Skin of body (tissue), 2 donors: ENCODE results near the gene EFNA2. TPM values are rescaled to one million over a fixed set of nuclear protein-coding genes. Genes with fewer than 3 reads are reported as not detected.
A peak's percentile ranks its signal among the peaks of the same experiment; 100 is the strongest.

Experiments used
- DNase-seq: peaks from one replicate; lab custom pipeline; 2025; lab: John Stamatoyannopoulos, UW
- total RNA-seq: library from RNA; depleted of rRNA; stranded (reverse); fragments of >200 nt; gene quantifications from one replicate; pipeline ENCODE4 v1.2.3, GENCODE V29; 2014

EFNA2 gene
- total RNA-seq, 1 donor from 2014 or later, result 0.39 TPM

DNA sequence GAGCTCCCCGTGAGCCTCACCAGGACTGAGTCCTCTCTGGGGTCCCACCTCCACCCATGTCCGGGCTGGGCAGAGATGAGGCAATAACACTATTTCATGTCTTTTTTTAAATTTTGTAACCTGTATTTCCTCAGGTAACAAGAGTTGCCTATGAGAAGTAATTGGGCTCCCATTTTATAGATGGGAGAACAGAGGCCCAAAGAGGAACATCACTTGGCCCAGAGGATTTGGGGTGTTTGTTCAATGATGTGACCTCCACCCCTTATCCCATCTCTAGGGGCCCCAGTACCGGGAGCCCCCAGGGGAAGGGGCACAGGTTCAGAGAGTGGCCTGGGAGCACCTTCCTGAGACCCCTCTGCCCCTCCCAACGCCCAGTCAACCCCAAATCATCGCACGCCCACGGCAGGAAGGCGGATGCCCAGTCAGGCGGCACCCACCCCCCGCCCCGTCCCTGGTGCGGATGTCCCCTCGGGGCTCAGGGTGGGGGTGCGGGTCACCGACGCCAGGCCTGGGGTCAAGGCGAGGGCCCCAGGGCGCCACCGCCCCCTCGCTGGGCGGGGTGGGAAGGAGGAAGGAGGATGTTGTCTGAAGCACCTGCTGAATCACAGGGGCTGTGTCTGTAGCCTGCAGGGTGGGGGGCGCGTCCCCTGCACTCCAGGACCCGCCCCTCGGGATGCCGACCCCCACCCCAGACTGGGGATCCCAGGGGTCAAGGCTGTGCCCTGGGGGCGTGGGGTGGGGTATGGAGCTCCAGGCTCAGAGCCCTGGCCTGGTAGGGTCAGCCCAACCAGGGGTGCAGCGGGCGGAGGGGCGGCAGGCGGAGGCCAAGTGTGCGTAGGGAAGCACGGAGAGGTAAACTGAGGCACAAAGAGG lies 25.6 kb upstream of the EFNA2 start:
- DNase-seq, result no peak

DNA sequence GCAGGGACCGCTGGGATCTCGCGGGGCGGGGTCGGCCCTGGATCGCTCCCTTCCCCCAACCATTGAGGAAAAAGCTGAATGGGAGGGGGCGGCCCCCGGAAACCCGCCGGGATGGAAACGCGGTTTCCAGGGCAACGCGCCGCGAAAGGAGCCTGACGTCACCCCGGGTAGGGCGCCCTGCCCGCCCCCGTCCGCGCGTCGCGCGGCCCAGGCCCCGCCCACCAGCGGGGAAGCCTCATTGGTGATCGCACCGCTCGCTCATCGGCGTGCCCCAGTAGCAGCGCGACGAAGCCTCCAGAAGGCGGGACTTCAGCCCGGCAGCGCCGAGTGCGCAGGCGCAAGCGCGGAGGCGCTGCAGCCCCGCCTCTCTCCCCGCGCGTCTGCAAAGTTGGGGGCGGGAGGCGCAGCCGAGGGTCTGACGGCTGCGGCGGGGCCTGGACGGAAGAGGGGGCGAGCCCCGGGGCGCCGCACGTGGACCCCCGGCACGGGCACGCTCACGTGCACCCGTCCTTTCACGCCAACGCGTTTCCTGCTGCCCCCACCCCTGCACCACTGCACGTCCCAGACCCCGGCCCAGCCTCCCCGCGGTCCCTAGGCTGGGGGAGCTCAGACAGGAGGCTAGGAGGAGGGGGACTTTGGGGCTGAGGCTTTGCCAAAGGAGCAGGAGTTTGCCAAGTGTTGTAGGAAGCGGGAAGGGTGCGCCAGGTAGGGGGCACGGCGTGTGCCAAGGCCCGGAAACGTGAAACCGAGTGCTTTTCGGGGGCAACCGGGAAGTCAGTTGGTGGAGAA lies 24.7 kb upstream of the EFNA2 start:
- peak; percentile 98 for DNase-seq

DNA sequence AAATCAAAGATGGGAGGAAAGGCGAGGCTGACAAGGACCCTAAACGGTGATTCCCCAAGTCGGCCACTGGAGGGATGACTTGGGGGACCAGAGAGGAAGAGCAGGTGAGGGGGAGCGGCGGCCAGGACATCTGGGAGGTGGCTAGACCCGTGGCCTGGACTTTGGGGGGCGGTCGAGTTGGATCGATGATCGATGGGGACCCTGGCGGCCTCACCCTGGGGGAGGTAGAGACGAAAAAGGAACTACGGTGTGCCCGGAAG lies 24.2 kb upstream of the EFNA2 start:
- DNase-seq, result no peak

DNA sequence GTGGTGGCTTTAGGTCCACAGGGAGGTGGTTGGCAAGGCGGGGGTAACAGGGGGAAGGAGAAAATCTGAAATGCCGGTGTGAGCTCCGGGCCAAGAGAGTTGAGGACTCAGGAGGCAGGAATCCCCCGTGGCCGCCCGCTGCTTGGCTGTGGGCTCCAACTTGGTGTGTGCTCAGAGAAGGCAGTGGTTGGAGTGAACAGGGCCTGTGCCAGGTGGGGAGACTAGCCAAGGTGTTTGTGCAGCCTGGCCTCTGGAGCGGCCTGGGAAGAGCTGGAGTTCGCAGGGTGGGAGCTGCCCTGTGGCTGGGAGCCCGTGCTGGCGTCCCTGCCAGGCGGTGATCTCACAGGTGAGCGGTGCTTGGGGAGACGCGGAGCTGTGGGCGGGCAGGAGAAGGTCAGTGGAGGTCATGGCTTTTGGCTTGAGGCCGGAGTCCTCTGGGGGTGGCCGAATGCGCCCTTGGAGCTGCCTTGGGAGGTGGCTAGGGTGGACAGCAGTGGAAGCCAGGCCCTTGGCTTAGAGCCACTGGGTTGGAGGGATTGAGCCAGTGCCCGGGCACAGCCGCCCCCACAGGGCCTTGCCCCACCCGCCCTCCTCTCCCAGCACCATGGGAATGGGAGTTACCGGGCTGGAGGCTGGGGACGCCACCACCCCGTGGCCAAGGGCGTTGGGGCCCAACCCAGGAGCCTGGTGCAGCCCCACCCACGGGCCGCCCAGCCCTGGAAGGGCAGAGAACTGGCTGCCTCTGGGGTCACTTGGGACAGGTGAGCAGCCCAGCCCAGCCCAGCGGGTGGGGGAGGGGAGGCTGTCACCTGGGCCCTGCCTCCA lies 23.7 kb upstream of the EFNA2 start:
- DNase-seq, result no peak

DNA sequence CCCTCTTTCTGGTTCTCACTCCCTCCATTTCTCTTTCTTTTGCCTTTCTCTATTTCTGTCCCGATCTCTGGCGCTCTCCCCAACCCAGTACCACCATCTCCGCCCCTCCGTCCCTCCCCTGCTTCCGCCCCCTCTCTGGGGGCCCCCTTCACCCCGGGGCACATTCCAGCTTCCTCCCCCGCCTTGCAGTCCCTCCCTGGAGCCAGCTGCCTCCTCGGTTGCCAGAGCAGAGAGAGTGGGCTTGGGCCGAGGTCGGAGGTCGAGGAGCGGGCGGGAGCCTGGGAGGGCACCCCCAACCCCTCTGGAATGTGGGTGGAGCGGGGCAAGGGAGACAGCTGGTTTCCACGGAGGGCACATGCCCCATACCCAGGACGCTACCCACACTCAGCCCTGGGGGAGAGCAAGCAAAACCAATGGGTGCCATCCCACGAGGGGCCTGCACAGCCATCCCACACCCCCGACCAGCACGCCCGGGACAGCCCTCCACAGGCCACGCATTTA lies 23.0 kb upstream of the EFNA2 start:
- DNase-seq, result no peak

GRCh38 chr19:1263188-1263587 lies 22.5 kb upstream of the EFNA2 start:
- DNase-seq, result no peak

DNA sequence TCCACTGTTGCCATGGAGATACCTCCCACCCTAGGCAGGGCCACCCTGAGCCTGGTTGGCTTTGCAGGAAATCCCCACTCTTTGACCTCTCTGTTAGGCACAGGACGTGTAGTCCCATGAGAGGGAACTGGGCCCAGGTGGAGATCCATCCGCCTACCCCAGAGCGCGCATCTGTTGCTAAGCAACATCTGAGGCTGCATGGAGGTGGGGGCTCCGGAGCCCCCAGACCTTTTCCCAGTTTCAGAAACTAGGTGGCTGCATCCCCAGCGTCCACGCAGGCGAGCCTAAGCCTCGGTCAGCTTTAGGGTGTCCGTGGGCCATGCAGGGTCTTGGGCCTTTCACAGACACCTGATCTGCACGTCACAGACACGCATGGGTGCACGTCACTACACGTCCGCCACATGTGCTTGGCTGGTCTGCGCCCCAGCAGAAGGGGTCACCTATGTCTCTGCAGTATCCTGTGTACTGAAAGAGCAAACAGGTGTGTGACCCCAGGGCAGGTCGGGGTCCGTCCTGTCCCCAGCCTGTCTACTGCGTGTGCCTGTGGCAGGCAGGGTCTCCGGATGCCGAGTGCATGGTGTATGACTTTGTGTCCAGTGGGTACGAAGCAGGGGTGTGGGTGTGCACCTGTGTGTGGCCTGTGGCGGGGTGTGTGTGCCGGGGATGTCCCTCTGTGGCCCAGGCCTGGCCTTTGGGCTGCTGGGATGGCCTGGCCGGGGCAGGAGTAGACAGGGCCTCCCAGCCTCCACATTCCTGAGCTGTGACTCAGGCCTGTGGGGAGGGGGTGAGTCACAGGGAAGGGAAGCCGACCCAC lies 20.7 kb upstream of the EFNA2 start:
- no peak for DNase-seq

- DNase-seq, result no peak
These were observed 20.0 kb upstream of the EFNA2 start for GRCh38 chr19:1265615-1266128.

DNA sequence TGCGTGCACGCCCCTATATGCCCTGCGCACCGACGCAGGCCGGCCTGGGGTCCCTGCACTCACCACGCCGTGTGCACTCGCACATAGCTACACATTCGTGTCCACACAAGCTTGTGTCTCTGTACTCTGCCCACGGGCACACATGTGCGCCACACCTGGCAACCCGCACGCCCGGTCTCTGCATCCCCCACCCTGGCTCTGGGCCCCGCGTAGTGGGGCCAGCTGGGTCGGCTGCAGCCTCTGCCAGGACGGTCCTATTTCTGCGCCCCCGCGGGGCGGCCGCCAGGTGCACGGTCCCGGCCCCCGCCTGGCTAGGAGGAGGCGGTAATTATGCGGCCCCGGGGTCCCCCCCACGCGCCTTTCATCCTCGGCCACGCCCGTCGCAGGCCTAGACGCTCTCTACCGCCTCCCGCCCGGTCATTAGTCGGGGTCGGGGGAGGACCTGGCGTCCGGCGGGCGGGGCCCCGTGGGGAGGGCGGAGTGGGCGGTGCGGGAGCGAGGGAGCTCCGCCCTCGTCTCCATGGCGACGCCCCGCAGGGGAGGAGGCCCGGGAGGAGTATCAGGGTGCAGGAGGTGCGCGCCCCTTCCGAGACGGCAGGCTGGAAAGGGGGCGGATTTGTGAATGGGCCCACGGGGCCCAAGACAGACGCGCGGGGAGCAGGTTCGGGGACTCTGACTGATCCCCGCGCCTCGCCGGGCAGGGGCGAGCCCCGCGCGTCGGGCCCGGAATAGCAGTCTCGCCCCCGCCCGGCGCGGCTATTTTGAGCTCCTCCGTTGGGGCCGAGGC lies 19.4 kb upstream of the EFNA2 start:
- no peak for DNase-seq

GRCh38 chr19:1266916-1267476 lies 18.7 kb upstream of the EFNA2 start:
- no peak for DNase-seq

DNA sequence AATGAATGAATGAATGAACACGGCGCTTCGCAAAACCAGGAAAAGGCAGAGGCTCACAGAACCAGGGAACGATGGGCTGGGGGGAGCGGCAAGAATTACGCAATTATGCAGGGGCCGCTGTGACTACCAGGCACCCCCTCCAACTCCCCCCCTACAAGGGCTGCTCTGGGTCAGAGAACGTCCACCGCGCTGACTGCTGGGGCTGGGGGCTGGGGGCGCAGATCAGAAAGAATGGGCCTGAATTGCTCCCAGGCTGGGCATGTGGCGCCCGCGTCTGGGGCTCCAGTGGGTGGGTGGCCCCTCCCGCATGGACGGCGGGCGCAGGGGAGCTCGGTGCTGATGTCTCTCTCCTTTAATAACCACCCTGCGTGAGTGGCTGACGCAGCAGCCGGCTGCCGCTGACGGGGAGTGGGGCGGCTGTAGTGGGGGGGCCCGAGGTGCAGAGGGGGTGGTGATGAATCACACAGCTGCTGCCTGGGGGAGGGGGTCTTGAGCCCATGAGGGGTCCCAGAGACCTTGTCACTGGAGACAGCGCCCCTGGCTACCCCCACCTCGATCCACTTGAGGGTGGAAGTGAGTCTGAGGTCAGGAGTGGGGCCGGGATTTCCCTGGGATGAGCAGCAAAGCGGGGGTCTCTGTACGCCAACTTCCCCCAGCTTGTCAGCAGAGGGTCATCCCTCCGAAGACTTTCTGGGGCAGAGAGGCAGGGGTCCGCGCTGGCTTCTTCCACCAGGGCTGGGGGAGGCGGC lies 18.0 kb upstream of the EFNA2 start:
- no peak for DNase-seq

GRCh38 chr19:1268226-1269064 lies 17.2 kb upstream of the EFNA2 start:
- no peak for DNase-seq

- peak; percentile 98 for DNase-seq
These were observed 16.6 kb upstream of the EFNA2 start, which contains the start of gene CIRBP for GRCh38 chr19:1269065-1269477. CIRBP (plus strand) TSS chr19:1269332; CDS start chr19:1270934, 1,602 bp downstream.

DNA sequence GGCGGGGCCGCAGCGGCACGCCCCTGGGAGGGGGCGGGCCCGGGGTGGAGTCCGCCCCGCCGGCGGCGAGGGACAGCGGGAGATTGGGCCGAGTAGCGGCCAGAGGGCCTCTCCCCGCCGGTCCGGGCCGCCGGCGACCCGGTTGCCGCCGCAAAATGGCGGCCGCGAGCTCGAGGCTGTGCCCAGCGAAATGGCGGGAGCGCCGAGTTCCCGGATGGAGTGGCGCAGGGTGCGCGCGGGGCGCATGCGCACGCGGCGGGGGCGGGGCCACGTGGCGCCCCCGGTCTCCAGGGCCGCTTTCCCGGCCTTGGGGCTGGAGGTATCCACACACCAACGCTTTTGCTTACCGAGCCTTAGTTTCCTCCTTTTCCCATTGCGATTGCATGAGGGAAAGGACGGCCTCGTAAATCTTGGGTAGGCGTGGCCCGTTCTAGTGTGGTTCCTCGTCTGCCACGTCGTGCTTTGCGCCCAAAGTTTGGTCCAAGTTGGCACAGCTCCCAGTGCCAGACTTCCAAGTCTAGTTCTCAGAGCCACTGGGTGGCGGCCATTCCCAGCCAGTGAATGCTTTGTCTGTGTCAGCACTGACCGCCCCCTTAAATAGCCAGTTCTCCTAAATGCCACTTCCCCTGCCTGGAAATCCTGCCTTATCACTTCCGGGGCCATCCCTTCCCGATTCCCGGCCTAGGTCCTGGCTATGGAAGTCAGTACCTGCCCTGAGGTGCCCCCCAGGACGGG lies 16.0 kb upstream of the EFNA2 start:
- peak; percentile 72 for DNase-seq

GRCh38 chr19:1270213-1270853 lies 15.3 kb upstream of the EFNA2 start:
- DNase-seq, result no peak

GRCh38 chr19:1270854-1271527 lies 14.7 kb upstream of the EFNA2 start:
- no peak for DNase-seq
